CD1c-positive myeloid dendritic cell (primary cell): ENCODE measurements around the gene ACOX2.

ENCODE experiments used
- DNase-seq: peaks from one replicate; pipeline ENCODE4 v3.0.0-alpha.2; 2016; ENCODE audit errors: extremely low spot score

The ACOX2 gene

GRCh38 chr3:58566398-58567250 lies 29.6 kb upstream of the ACOX2 start:
- no peak for DNase-seq

GRCh38 chr3:58565621-58566397 lies 28.8 kb upstream of the ACOX2 start:
- DNase-seq: no peak

DNA sequence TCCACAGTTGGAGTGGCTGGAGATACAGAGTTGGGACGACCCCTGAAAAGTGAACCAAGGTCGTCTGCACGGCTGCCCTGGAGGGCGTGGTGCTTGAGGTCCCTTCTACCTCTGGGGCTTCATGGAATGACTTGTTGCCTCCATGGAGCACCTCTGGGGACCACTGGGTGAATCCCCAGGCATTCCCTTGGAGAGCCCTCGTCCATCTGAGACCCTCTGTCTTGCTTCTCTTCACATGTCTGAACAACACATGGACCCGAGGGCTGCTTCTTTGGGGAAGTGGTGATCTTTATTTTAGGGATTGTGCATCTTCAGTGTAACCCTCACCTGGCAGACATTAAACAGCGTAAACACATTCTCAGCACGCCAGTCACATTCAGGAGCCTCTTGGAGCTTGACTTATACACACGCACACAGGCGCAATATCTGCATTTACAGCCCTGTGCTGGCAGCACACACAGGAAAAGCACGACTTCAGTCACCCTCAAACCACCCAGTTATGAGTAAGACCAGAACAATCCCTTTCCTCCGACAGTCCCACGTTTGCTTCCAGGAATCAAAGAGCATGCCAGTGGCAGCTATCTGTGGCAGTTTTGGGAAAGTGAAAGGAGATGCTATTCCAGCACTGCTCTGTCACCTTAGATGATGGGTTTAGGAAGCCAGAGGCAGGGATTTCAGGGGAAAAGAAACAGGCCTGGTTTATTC lies 27.6 kb upstream of the ACOX2 start:
- no peak for DNase-seq

DNA sequence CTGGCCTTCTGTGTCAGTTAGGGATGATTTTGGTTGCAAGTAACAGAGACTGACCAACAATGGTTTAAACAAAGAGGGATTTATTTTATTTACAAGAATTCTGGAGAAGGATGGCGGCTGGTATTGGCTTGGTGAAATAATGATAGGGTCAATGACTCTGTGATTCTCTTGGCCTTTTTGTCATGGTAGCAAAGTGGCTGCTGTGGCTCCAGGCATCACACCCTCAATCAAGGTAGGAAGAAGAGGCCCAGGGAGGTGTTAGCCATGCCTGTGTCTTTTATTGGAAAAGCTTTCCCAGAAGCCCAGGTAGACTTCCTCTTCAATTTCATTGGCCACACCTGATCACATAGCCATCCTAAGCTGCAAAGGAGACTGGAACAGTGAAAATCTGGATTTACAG lies 27.1 kb upstream of the ACOX2 start:
- DNase-seq: no peak

DNA sequence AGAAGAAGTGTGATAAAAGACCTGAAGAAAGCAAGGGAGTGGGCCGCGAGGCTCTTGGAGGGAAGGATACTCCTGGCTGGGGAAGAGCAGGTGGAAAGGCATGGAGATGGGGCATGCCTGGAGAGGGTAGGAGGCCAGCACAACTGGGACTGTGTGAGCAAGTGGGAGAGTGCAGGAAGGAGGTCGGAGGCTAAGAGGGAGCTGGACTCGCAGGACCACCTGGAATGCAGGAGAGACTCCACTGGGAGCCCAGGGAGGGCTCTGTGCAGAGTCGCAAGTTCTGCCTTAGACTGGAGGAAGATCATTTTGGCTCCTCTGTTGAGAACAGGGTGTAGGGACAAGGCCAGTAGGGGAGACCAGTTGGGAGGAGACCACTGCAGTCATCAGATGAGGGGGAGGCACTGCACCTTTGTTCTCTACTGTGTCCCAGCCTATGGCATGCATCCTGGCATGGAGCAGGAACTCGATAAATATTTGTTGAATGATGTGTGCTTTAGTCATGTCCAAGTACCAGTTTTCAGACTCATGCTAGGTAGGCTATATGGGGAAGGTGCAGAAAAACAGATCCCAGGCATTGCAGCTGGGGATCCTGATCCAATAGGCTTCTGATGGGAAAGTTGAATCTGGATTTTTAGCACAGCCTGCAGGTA lies 26.5 kb upstream of the ACOX2 start:
- no peak for DNase-seq

DNA sequence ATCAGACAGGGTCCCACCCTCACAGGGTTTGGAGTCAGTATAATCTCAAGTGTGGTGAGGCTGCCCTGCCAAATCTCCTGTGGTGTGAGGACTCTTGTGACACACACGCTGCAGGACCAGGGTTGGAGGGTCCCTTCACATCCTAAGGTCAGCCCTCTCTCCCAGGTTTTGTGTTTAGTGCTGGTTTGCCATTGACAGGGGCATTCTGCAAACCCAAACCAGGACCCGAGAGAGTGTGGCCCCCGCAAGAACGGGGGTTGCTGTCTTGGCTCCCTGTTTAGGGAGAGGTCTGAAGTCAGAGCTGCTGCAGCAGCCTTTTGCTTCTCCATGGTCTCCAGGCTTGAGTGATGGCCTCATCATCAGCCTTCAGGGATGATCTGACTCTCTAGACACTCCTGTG lies 25.5 kb upstream of the ACOX2 start:
- DNase-seq: no peak

DNA sequence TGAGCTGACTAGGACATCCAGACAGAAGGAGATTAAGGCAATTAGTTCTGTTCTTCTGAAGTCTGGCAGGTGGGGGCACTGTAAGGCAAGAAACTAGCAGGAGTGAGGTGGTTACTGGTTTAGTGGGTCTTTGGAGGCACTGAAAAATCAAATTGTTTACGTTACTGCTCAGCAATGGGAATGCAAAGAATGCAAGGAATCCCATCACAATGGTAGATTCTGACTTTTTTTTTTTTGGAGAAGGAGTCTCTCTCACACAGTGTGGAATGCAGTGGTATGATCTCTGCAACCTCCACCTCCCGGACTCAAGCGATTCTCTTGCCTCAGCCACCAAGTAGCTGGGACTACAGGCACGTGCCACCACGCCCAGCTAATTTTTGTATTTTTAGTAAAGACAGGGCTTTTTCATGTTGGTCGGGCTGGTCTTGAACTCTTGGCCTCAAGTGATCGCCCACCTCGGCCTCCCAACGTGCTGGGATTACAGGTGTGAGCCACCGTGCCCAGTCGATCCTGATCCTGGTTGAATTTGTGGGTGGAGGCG lies 23.9 kb upstream of the ACOX2 start:
- DNase-seq: no peak

GRCh38 chr3:58559586-58559985 lies 22.6 kb upstream of the ACOX2 start:
- DNase-seq: no peak

DNA sequence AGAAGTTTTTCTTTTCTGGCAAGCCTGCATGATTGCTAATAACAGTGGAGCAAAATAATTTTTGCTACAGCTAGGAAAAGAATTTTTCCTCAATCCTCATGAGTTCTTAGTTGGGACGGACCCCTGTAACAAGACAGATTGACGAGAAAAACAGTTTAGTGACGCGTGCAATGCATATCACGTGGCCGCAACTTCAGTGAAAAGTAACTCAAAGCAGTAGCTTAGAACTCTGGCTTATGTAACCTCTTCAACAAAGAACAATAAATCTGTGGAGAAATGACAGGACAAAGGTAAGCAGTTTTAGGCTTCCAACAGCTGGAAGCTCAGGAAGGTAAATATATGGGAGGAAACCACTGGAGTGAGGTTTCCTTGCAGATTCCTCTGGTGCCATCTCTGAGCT lies 20.5 kb upstream of the ACOX2 start:
- no peak for DNase-seq

DNA sequence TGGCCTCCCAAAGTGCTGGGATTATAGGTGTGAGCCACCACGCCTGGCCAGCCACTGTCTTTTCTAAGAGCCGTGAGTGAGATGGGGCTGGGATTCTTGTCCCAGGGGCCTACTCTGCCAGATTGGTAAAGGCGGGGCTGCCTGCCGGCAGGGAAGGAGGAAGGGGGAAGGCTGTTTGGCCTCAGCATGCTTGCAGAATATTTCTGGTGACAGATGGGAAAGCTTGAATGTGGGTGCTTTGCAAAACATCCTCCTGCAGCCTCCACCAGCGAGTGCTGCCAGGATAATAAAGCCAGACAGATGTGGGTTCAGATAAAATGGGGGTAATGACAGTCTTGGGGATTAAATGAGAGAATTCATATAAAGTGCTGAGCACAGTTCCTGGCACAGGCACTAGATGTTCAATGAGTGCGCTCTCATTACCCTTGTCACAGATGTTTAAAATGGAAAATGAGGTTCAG lies 19.8 kb upstream of the ACOX2 start:
- DNase-seq: no peak

GRCh38 chr3:58556001-58556400 lies 19.0 kb upstream of the ACOX2 start:
- DNase-seq: no peak

- no peak for DNase-seq
These were observed 18.2 kb upstream of the ACOX2 start for GRCh38 chr3:58555203-58555602.

- DNase-seq: no peak
These were observed 16.0 kb upstream of the ACOX2 start for GRCh38 chr3:58553003-58553402.

GRCh38 chr3:58551636-58552180 lies 14.7 kb upstream of the ACOX2 start:
- no peak for DNase-seq

- no peak for DNase-seq
These were observed 7.6 kb upstream of the ACOX2 start for GRCh38 chr3:58544541-58544940.

GRCh38 chr3:58540176-58540858 lies 3.3 kb upstream of the ACOX2 start:
- DNase-seq: no peak

GRCh38 chr3:58539626-58540025 lies 2.6 kb upstream of the ACOX2 start:
- DNase-seq: no peak

- no peak for DNase-seq
These were observed 667 bp upstream of the ACOX2 start for GRCh38 chr3:58537412-58538301.
